Glutamatergic neuron (in vitro differentiated cells): ENCODE data around the gene NGEF. TPM values are rescaled to one million over a fixed set of nuclear protein-coding genes. Genes with fewer than 3 reads are reported as not detected.

ENCODE experiments used
- DNase-seq: peaks from one replicate; pipeline ENCODE4 v3.0.0; 2022
- H3K27ac Mint-ChIP-seq: one replicate; pipeline ENCODE4 v1.8.0; 2020; ENCODE audit warnings: mild to moderate bottlenecking, mixed read lengths, inconsistent platforms; ENCODE audit not compliant: unreplicated experiment
- H3K27me3 Mint-ChIP-seq: one replicate; pipeline ENCODE4 v1.8.0; 2020; ENCODE audit warnings: mild to moderate bottlenecking, moderate library complexity, mixed read lengths, inconsistent platforms; ENCODE audit not compliant: unreplicated experiment
- H3K36me3 Mint-ChIP-seq: one replicate; pipeline ENCODE4 v1.8.0; 2020; ENCODE audit warnings: mild to moderate bottlenecking, mixed read lengths, inconsistent platforms; ENCODE audit not compliant: unreplicated experiment
- H3K4me1 Mint-ChIP-seq: one replicate; pipeline ENCODE4 v1.8.0; 2020; ENCODE audit warnings: mild to moderate bottlenecking, low read depth, mixed read lengths, inconsistent platforms; ENCODE audit not compliant: unreplicated experiment
- H3K4me3 Mint-ChIP-seq: one replicate; pipeline ENCODE4 v1.8.0; 2020; ENCODE audit warnings: mild to moderate bottlenecking, mixed read lengths, inconsistent platforms; ENCODE audit not compliant: unreplicated experiment
- H3K9me3 Mint-ChIP-seq: one replicate; pipeline ENCODE4 v1.8.0; 2020; ENCODE audit warnings: mild to moderate bottlenecking, moderate library complexity, mixed read lengths, inconsistent platforms; ENCODE audit not compliant: unreplicated experiment
- total RNA-seq: library from RNA; stranded (reverse); fragmentation: NEBNext Ultra II Directional; extraction: Animal tissue kit (Norgen Biotek cat#: 25700); gene quantifications from one replicate; pipeline ENCODE4 v1.2.1, GENCODE V29; 2021; ENCODE audit not compliant: unreplicated experiment
- TF ChIP-seq, protein P1 (sequence below): fragments of 200-600 bp; sonication (generic); IDR thresholded peaks from one replicate; pipeline ENCODE4 v1.5.0; 2021; ENCODE audit not compliant: partially characterized antibody, unreplicated experiment

The NGEF gene
- total RNA-seq, 1 donor from 2014 or later: 7.2 TPM

DNA sequence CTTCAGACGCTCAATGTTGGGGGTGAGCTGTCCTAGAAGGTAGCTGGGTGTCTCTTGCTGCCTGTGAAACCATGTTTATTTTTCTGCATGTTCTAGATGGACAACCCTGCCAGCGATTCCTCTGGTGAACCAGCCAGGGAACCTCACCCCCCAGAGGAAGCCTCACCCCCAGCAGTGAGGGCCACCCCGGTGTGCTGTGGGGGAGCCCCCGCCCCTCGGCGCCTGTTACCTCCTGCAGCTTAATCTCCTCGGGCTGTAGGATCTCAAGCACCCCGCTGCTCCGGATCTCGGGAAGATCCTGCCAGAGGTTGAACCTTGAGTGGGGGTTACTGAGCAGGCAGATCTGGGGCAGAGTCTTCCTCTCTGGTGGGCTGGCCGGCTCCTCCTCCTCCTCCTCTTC lies 93.0 kb downstream of the NGEF start:
- Mint-ChIP-seq H3K27me3 (peaks cover 2% of the 10 kb centered on the region), H3K9me3 (no peaks in the 10 kb centered on the region), H3K36me3 (peaks cover 5% of the 10 kb centered on the region), H3K4me3 (no peak overlapping the region), H3K4me1 (peaks cover 5% of the 10 kb centered on the region), H3K27ac (no peak overlapping the region)
- no peak for DNase-seq
- TF ChIP-seq, protein P1, sequence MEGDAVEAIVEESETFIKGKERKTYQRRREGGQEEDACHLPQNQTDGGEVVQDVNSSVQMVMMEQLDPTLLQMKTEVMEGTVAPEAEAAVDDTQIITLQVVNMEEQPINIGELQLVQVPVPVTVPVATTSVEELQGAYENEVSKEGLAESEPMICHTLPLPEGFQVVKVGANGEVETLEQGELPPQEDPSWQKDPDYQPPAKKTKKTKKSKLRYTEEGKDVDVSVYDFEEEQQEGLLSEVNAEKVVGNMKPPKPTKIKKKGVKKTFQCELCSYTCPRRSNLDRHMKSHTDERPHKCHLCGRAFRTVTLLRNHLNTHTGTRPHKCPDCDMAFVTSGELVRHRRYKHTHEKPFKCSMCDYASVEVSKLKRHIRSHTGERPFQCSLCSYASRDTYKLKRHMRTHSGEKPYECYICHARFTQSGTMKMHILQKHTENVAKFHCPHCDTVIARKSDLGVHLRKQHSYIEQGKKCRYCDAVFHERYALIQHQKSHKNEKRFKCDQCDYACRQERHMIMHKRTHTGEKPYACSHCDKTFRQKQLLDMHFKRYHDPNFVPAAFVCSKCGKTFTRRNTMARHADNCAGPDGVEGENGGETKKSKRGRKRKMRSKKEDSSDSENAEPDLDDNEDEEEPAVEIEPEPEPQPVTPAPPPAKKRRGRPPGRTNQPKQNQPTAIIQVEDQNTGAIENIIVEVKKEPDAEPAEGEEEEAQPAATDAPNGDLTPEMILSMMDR: no peak

DNA sequence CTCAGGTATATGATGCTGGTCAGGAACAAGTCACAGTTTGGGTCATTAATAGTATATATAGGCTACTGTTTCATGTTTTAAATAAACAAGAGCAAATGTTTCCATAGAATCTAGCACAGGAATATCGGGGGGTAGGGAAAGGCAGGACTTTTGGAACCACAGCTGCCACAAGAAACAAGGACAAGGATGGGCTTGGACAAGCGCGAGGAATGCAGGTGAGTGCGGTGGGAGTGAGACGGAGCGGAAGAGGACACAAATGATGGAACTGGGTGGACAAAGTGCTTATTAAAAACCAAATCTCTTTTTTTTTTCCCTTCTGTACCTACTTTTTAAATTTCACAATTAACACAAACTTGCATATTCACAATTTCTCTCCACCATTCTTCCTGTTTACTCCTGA lies 93.9 kb downstream of the NGEF start:
- Mint-ChIP-seq H3K27ac (no peak overlapping the region), H3K9me3 (no peaks in the 10 kb centered on the region), H3K4me3 (no peak overlapping the region), H3K4me1 (peaks cover 5% of the 10 kb centered on the region), H3K36me3 (peaks cover 5% of the 10 kb centered on the region), H3K27me3 (peaks cover 2% of the 10 kb centered on the region)
- TF ChIP-seq, protein P1: no peak
- DNase-seq: no peak

DNA sequence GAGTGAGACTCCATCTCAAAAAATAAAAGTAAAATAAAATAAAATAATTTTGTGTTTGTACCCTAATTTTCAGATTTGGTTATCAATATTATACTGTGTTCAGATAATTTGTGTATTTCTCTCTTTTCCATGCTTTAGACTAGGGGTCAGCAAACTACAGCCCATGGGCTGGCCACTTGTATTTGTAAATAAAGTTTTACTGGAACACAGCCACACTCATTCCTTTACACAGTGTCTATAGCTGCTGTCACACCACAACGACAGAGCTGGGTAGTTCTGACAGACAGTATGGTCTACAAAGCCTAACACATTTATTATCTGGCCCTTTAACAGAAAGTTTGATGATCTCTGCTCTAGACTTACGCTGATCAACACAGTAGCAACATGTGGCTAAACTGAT lies 99.2 kb downstream of the NGEF start:
- Mint-ChIP-seq H3K27ac (no peak overlapping the region), H3K36me3 (peaks cover 19% of the 10 kb centered on the region), H3K9me3 (peaks cover 2% of the 10 kb centered on the region), H3K4me1 (peaks cover 5% of the 10 kb centered on the region), H3K4me3 (no peak overlapping the region), H3K27me3 (no peaks in the 10 kb centered on the region)
- TF ChIP-seq, protein P1: no peak
- DNase-seq: no peak

GRCh38 chr2:232911712-232912277 lies 101.3 kb downstream of the NGEF start:
- Mint-ChIP-seq H3K9me3 (peaks cover 6% of the 10 kb centered on the region), H3K4me3 (no peak overlapping the region), H3K27ac (no peak overlapping the region), H3K4me1 (peaks cover 6% of the 10 kb centered on the region), H3K36me3 (peaks cover 19% of the 10 kb centered on the region), H3K27me3 (no peaks in the 10 kb centered on the region)
- DNase-seq: no peak
- TF ChIP-seq, protein P1: no peak

DNA sequence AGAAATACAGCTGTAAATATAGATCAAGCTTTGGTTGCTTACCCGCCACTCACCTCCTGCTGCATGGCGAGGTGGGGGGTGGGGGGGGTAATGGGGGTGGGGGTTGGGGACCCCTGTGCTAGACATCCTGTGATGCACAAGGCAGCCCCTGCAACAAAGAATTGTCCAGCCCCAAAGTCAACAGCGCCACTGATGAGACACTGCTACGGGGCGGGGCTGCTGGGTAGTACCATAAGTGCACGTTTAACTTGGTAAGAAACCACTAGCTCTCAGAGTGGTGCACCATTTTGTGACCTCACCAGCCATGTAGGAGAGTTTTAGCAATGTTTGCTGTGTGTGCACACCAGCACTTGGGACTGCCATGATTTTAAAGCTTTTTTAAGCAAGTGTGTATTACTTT lies 102.7 kb downstream of the NGEF start:
- DNase-seq: no peak
- Mint-ChIP-seq H3K4me1 (peaks cover 3% of the 10 kb centered on the region), H3K27me3 (no peaks in the 10 kb centered on the region), H3K36me3 (peaks cover 19% of the 10 kb centered on the region), H3K27ac (no peak overlapping the region), H3K4me3 (no peak overlapping the region), H3K9me3 (peaks cover 6% of the 10 kb centered on the region)
- TF ChIP-seq, protein P1: no peak
